NB4 (cell line): ENCODE data around the gene DMPK.

Source experiments
- MYC ChIP-seq: IDR thresholded peaks from 2 replicates; pipeline ENCODE4 v1.6.1; 2011; ENCODE audit warnings: low read depth, low read length
- POLR2A ChIP-seq: IDR thresholded peaks from 2 replicates; pipeline ENCODE4 v1.6.1; 2011; ENCODE audit warnings: mild to moderate bottlenecking; ENCODE audit not compliant: insufficient read length; ENCODE audit errors: extremely low read depth
- TF ChIP-seq, protein P1 (sequence below): IDR thresholded peaks from one replicate; pipeline ENCODE4 v1.5.1; 2012; ENCODE audit warnings: low read depth, low read length
- TF ChIP-seq, protein P2 (sequence below): IDR thresholded peaks from 2 replicates; pipeline ENCODE4 v1.6.1; 2011; ENCODE audit warnings: low read depth, low read length

DNA sequence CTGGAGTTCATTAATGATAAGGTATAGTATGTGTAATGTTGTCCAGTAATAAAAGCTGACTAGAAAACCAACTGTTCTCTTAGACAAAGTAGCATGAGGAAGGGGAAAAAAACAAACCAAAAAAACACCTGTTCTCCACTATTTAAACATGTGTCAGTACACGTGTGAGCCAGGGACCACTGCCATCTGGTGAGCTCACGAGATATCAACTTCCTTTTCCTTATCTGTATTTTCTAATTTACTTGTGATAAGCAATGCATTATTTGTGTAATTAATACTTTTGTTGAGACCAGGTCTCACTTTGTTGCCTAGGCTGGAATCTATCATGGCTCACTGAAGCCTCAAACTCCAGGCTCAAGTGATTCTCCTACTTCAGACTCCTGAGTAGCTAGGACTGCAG is 8.9 kb downstream of the DMPK start:
- TF ChIP-seq, protein P1, sequence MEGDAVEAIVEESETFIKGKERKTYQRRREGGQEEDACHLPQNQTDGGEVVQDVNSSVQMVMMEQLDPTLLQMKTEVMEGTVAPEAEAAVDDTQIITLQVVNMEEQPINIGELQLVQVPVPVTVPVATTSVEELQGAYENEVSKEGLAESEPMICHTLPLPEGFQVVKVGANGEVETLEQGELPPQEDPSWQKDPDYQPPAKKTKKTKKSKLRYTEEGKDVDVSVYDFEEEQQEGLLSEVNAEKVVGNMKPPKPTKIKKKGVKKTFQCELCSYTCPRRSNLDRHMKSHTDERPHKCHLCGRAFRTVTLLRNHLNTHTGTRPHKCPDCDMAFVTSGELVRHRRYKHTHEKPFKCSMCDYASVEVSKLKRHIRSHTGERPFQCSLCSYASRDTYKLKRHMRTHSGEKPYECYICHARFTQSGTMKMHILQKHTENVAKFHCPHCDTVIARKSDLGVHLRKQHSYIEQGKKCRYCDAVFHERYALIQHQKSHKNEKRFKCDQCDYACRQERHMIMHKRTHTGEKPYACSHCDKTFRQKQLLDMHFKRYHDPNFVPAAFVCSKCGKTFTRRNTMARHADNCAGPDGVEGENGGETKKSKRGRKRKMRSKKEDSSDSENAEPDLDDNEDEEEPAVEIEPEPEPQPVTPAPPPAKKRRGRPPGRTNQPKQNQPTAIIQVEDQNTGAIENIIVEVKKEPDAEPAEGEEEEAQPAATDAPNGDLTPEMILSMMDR = no peak
- TF ChIP-seq POLR2A = no peak
- TF ChIP-seq, protein P2, sequence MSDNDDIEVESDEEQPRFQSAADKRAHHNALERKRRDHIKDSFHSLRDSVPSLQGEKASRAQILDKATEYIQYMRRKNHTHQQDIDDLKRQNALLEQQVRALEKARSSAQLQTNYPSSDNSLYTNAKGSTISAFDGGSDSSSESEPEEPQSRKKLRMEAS = no peak; the same call in 1 of the 2 replicates
- TF ChIP-seq MYC = no peak
